HG03442 (cell line): Measurements from ENCODE around the gene TPRN.

Experiments used
- ATAC-seq: cut with Tn5 transposase; IDR thresholded peaks from one replicate; pipeline ENCODE4 v1.9.1; 2021; ENCODE audit warnings: mild to moderate bottlenecking, moderate library complexity; ENCODE audit not compliant: unreplicated experiment

TPRN gene

DNA sequence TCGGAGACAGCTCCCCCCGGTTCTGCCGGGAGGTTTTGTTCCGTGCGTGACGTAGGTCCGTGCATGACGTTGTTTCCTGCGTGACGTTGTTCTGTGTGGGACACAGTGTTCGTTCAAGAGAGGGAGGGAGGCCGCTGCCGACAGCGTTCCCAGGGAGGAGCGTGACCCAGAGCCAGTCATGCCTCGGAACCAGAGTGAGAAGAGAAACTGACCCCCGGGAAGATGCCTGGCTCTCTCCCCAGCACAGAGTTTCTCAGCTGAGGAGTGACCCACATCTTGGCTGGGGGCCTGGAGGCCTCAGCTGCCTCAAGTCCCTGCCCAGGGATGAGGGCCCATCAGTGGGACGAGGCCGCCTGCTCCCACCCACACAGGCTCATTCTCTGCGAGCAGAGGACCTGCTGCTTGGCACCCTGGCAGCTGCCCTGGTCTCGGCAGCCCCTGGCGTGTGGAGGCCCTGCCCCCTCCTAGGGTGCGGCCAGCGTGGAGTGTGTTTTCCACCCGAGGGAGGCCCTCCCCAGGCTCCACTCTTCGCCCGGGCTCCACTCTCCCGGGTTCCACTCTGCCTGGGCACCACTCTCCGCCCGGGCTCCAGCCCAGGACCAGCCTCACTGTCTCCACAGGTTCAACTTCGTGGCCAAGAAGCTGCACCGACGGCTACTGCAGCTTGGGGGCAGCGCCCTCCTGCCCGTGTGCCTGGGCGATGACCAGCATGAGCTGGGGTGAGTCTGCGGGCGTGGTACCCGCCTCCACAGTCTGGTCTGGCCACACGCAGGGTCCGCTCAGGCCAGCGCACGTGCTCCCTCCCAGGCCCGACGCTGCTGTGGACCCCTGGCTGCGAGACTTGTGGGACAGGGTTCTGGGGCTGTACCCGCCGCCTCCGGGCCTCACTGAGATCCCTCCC lies 12.9 kb upstream of the TPRN start:
- ATAC-seq: no peak

DNA sequence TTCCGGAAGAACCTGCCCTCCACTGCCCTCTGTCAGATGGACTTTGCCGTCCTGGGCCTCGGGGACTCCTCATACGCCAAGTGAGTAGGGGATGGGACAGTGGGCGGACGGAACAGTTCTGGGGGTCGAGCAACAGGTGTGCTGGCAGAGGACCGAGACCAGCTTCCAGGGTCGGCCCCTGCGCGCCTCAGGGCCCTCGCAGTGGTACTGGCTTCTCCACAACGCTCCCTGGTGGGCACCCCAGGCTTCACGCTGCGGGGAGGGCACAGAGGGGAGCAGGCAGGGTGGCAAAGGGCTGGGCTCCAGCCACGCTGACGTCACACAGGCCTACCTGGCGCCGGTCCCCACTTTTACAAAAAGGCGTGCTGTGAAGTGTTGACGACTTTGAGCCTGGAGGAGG lies 12.0 kb upstream of the TPRN start:
- ATAC-seq: no peak

DNA sequence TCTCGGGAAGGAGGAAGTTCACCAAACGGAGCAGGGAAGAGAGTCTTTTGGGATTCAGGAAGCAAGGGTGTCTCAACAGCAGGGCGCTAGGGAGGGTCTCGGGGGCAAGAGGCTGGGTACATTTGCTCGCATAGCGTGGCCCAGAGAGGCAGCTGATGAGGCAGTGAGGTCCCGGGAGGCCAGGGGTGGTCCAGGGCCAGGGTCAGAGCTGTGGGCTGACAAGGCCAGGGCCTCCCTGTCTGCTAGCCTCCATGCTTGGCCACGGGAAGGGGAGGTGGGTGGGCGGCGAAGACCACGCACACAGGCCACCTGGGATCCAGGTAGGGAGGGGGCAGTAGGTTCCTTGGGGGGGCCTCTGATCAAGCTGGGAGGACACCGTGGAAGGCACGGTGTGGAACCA lies 11.0 kb upstream of the TPRN start:
- ATAC-seq: no peak

DNA sequence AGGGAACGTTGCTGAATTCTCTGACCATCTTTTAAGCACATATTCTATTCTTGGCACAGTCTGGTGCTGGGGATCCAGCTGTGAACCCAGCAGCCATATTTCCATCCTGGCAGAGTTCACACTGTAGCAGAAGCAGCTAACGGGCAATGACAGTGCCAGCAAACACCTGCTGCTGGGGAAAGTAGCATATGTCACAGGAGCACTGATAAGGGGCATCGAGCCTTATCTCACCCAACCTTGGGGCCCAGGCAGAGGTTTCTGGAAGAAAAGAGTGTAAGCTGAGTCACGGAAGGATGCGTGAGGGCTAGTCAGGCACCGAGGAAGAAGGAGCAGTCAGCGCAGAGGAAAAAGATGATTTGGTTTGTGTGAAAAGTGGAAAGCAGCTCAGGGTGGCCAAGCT lies 6.1 kb upstream of the TPRN start:
- no peak for ATAC-seq

DNA sequence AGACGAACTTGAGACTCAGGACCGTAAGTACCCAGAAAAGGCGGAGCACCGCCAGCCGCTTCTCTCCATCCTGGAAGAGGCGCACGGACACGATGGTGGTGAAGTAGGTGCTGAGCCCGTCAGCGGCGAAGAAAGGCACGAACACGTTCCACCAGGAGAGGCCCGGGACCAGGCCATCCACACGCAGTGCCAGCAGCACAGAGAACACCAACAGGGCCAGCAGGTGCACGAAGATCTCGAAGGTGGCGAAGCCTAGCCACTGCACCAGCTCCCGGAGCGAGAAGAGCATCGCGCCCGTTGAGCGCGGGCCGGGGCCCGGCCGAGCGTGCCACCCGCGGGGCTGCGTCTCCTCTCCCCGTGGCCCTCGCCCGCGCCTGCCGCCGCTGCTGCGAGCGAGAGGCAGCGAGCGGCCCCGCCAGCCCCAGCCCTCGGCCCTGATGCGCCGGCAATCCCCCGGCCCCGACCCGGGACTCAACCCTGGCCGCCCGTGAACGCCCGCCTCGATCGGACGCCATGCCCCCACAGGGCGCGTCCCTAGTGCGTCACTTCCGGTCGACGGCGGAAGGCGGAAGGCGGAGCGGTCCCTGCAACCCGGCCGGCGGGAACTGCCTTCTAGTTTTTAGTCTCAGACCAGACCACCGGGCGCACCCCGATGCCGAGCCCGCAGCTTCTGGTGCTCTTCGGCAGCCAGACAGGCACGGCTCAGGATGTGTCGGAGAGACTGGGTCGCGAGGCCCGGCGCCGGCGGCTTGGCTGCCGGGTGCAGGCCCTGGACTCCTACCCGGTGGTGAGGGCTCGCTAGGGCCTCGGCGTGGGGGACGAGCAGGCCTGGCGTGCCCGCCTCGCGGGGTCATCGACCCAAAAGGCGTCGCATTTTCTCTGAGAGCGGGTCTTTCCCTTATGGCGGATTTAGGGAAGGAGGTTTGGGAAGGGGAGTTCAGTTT lies 4.9 kb upstream of the TPRN start, which contains the start of the genes NDOR1 and TMEM203:
Gene NDOR1, plus strand, starts transcription at position 575 of the 944 bp plus-strand sequence. Its CDS starts 78 bp downstream, at position 653.
Gene TMEM203, minus strand, starts transcription at position 523 of the 944 bp plus-strand sequence. Its CDS starts 234 bp downstream, at position 289.
- peak; percentile 35 for ATAC-seq

DNA sequence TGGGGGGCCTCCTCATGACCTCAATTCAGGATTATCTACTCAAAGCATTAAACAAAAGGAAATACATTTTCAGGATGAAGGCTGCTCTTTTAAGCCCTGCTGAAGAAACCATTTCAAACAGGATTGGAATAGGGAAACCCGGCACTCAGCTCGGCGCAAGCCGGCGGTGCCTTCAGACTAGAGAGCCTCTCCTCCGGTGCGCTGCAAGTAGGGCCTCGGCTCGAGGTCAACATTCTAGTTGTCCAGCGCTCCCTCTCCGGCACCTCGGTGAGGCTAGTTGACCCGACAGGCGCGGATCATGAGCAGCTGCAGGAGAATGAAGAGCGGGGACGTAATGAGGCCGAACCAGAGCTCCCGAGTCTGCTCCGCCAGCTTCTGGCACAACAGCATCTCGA lies 4.2 kb upstream of the TPRN start:
- ATAC-seq: no peak

DNA sequence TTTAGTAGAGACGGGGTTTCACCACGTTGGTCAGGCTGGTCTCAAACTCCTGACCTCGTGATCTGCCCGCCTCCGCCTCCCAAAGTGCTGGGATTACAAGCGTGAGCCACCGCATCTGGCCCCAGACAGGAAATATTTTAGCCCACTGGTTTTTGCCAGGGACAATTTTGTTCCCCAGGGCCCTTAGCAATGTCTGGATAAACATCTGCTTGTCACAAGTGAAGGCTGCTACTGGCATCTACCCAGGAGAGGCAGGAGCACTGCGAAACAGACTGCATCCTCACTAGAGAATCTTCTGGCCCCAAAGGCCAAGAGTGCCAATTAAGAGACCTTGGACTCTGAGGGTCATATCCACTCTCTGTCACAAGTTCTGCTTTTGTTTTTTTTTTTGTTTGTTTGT lies 2.4 kb upstream of the TPRN start:
- ATAC-seq: no peak

DNA sequence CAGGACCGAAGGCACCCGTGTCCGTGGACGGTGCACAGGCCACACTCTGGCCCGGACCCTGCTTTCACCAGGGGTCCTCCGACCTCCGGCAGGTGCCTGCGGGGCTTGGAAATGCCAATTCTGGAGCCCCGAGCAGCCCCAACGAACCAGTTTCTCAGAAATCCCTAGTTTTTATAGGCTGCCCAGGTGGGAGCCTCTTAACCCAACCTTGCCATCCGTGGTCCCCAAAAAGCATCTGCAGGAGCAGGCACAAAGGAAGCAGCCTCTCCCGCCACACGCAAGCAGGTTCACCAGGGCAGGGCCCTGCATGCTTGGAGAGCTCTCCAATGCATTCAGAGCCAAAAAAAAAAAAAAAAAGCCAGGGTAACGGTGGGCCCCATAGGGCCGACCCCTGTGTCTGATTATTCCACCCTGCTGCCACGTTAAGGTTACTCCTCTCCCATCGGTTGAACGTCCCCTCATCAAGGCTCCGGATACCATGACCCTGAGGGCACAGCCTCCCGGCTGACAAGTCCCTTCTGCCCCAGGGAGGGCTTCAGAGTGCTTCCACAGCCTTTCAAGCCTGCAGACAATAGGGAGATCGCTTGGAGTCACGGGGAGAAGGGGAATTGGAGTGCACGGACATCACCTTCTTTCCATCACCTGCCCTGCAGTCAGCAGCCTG lies 796 bp upstream of the TPRN start:
- no peak for ATAC-seq

DNA sequence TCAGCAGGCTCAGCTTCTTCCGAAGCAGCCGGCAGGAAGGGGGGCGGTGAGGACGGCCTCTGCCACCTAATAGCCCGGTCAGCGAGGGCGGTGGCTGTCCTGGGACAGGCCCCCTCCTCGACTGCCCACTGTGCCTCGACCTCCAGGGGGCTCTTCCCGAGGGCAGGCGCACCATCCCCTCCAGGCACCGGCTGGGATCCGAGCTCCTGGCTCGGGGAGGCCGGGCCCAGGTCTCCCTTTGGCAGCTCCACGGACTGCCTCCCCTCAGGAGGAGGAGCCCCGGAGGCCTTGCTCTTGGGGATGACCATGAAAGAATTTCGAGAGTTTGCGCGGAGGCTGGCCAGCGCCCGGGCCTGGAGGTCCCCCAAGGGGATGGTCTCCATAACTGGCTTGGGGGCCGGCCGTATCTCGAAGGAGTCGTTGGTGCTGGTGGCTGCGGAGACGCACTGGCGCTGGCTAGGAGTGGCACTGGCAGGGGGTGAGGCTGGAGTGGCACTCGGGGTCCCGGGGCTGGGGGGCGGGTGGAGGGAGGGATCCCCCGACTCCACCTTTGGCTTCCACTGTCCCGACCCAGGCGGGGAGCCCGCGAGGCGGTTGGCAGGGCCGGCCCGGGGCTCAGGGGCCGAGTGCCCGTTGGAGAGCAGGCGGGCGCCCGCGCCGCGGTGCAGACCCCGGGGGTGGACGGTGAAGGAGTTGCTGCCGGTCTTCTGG lies 975 bp downstream of the TPRN start:
- ATAC-seq: no peak

DNA sequence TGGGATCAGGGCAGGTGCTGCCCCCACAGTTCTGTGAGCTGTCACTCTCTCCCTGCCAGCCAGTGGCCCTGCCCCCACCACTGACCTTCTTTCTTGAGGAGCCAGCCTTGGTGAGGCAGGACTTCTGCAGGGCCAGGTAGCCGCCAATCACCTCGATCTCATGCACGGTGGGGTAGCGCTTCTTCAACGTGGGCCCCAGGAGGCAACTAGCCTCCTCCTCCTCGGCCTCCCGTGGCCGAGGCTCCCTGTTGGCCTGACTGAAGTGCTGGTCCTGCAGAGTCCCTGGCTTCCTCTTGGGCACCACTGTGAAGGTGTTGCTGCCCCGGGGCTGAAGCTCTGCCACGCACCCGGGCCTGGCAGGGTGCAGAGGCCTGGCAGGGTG lies 1.6 kb downstream of the TPRN start:
- no peak for ATAC-seq

DNA sequence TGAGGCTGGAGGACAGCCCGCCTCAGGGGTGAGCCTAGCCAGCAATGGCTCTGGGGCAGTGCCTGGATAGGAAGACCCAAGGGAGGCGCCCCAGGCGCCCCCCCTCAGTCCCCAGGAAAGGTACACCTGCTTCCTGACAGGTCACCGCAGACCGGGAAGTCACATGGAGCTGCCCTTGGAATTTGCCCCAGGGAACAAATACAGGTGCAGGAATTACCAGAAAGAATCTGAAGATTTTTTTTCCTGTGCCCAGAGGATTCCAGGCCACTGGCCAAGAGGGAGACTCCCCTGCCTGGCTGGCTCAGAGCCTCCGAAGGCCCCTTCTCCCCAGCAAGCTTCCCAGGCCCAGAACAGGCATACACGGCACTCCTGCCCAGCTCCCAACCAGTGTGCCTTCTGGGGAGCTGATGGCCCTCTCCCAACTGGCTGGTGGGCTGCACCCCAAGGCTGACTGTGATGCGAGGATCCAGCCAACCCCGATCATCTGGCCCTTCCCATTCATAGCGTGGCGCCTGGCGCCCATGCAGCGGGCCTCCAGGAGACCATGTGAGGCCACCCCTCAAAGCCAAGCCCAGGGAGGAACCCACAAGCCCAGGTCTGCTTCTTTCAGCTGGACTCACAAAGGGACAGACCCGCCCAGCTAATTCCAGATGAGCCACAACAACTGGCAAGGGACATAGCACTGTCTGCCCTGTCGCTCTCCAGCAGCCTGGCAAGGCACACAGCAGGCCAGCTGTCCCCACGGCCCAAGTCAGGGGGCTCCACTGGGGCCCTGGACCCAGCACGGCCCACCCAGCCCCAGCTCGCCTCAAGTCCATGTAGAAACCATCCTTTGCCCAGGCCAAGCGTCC lies 2.3 kb downstream of the TPRN start:
- ATAC-seq: no peak

DNA sequence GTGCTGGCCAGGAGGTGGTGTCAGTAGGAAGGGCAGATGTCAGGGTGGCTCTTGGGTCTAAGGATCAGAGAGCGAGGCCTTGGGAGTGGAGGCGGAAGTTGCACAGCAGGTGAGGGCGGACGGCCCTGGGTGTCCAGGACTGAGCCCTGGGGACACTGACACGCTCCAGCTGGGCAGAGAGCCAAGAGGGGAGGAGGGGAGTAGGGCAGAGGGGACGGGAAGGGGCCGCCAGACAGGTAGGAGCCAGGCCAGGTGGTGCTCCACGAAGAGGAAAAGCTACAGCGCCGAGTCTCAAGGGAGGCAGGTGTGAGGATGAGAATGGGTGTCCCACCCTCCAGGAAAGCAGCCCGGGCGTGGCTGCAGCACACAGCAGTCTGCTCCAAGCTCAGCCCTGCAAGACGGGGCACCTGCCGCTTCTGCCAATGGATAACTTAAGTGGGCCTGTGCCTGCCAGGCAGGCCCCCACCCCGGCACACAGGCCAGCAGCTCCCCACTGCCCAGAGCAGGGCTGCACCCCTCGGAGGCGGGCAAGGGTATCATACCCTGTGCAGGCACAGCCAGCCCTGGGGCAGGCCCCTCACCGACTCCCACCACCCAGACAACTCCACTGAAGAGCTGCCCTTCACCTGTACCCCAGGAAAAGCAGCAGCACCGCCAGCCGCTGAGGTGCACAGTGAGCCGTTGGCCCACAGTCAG lies 4.9 kb downstream of the TPRN start:
- ATAC-seq: no peak

DNA sequence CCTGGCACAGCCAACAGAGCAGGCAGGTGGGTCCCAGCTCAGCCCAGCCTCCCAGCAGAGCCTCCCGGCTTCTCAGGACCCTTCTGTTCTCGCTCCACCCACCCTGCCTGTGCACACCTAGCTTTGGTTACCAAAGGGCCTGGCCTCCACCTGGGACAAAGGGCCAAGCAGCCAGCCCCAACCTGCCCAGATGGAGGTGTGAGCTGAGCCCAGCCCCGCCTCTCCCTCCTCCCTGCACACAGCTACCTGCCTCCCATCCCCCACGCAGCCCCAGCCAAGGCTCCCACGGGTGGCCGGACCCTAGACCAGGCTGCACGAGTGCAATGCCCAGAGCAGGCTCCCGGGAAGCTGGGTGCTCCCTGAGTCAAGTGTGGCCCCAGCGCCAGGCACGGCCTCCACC lies 5.6 kb downstream of the TPRN start:
- no peak for ATAC-seq

DNA sequence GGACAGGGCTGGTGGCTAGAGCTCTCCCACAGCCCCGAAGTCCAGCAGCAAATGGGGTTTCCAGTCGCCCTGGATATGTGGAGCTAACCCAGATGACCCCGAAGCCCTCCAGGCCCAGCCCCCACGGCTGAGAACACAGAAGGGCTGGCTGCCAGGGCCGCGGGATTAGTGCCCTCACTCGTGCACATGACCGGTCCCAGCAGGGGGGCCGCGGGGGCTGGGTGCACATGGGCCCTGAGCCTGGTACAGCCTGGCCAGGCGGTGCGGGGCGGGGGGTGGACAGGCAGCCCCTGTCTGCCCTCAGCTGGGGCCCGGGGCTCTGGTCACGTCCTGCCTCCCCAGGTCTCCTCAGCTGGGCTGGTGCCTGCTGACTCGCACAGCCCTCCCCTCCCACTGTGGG lies 6.2 kb downstream of the TPRN start:
- no peak for ATAC-seq

DNA sequence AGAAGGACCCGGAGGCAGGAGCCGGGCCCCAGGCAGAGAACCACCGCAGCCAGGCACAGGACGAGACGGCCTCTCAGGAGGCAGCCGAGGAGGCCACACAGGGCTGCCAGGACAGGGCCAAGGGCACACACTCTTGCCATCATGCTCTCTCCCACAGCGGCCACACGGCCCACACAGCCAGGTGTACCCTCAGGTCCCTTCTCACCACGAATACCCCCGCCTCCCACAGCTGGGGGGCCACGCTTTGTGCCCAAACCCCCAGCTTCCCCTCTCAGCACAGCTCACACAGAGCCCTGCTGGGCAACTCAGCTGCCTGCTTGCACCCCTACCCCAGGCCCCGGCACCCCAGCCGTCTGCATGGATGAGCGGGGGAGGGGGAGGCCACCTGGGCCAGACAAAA lies 6.8 kb downstream of the TPRN start:
- ATAC-seq: no peak

DNA sequence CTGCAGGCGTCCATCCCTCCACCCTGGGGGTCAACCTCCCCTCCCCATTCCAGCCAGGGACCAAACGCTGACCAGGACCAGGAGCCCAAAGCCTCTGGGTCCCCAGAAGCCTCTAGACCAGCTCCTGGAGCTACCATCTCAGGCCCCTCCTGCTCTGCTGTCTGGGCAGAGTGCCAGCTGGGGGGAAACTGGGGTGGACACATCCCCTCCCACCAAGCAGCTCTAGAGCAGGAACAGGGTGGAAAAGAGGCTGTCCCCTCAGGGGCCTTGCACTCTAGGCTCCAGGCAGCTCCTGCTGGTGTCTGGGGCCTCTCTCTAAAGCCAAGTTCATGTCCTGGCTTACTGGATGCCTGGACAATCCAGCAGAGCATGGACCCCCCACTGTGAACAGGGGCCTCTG lies 7.7 kb downstream of the TPRN start:
- no peak for ATAC-seq

DNA sequence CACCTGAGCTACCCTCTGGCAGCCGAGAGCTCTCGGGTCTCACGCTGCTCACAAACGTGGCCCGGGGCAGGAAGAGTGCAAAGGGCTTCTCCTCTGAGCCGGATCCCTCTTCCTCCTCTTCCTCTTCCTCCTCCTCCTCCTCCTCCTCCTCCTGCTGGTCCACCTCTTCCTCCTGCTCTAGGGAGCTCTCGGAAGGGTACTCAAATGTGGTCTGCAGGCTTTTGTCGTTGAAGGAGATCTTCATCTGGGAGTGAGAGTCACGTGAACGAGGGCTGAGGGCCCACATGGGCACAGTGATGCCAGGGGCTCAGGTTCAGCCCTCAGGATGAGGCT lies 8.1 kb downstream of the TPRN start:
- no peak for ATAC-seq

DNA sequence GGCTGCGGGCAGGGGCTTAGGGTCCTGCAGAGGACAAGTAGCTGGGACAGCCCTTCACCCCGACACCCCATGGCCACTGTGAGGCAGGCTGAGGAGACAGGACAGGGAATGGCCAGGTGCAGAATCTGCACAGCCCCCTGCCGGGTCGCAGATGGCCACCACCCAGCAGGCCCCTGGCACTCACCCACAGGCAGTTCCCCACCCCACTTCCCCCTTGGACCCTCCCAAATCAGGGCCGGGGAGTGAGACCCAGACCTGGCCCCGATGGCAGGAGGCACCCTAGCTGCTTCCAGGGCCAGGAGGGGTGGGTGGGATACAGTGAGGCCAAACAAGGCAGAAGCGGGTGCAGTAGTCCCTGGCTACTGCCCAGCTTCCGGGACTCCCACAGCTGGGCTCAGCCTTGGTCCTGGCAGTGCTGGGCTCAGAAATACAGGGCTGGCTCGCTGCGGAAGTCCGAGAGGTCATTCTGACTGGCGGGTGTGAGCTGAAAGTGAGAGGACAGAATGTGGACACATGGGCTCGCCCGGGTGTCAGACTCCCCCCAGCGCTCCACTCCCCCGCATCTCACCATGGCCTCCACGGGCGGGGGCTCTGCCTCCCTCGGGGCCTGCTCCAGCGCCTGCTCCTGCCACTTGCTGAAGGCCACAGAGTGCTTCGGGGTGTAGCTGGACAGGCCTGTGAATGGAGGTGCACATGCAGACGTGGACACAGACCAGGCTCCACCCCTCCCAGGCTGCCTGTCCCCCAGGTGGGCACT lies 8.7 kb downstream of the TPRN start:
- ATAC-seq: no peak
